ENCODE data around the gene LINGO1.

Gene LINGO1

GRCh38 chr15:77630956-77631744 lies 1.6 kb downstream of the LINGO1 start:
- DNase-seq = no peak

GRCh38 chr15:77630056-77630455 lies 2.7 kb downstream of the LINGO1 start:
- no peak for DNase-seq

GRCh38 chr15:77629070-77630030 lies 3.4 kb downstream of the LINGO1 start:
- no peak for DNase-seq

- DNase-seq = no peak
These were observed 4.7 kb downstream of the LINGO1 start for GRCh38 chr15:77628010-77628409.

- no peak for DNase-seq
These were observed 5.1 kb downstream of the LINGO1 start for GRCh38 chr15:77627581-77627980.

- no peak for DNase-seq
These were observed 5.6 kb downstream of the LINGO1 start for GRCh38 chr15:77627067-77627466.

GRCh38 chr15:77626002-77626401 lies 6.7 kb downstream of the LINGO1 start:
- no peak for DNase-seq

- DNase-seq = no peak
These were observed 7.3 kb downstream of the LINGO1 start for GRCh38 chr15:77625376-77625775.

GRCh38 chr15:77624868-77625267 lies 7.8 kb downstream of the LINGO1 start:
- no peak for DNase-seq

- no peak for DNase-seq
These were observed 8.8 kb downstream of the LINGO1 start for GRCh38 chr15:77623755-77624524.

- DNase-seq = no peak
These were observed 9.6 kb downstream of the LINGO1 start for GRCh38 chr15:77622934-77623754.

GRCh38 chr15:77622209-77622933 lies 10.3 kb downstream of the LINGO1 start:
- DNase-seq = no peak

GRCh38 chr15:77621847-77622208 lies 10.9 kb downstream of the LINGO1 start:
- no peak for DNase-seq

- DNase-seq = no peak
These were observed 11.6 kb downstream of the LINGO1 start for GRCh38 chr15:77620960-77621647.

GRCh38 chr15:77620297-77620696 lies 12.4 kb downstream of the LINGO1 start:
- DNase-seq = no peak

- no peak for DNase-seq
These were observed 12.8 kb downstream of the LINGO1 start for GRCh38 chr15:77619883-77620282.

GRCh38 chr15:77617476-77618230 lies 15.1 kb downstream of the LINGO1 start:
- no peak for DNase-seq

- DNase-seq = no peak
These were observed 16.6 kb downstream of the LINGO1 start for GRCh38 chr15:77616072-77616471.

- DNase-seq = no peak
These were observed 17.2 kb downstream of the LINGO1 start for GRCh38 chr15:77615472-77615871.

GRCh38 chr15:77614251-77614806 lies 18.4 kb downstream of the LINGO1 start:
- no peak for DNase-seq

Measured in SW 1271 (cell line).